ENCODE results near the gene POTEG. TPM values are rescaled to one million over a fixed set of nuclear protein-coding genes. Genes with fewer than 3 reads are reported as not detected.
"Not testable (repeated sequence)": the region's sequence is repeated elsewhere in the genome, so short reads cannot be mapped to it uniquely, and the experiment has no call there.

POTEG gene
- total RNA-seq, 2 experiments from 2014 or later: not detected

DNA sequence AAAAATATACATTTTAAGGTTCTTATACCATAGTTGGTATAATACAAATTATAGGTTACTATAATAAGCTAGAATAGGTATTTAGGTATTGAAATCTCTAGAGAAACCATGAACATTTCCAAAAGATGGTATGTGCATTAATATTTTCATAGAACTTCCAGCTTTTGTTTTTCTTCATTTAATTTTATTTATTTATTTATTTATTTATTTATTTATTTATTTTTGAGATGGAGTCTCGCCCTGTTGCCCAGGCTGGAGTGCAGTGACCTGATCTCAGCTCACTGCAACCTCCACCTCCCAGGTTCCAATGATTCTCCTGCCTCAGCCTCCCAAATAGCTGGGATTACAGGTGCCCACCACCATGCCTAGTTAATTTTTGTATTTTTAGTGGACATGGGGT, 54.0 kb downstream of the POTEG start:
- CTCF ChIA-PET, POLR2A ChIA-PET: not testable (repeated sequence)

DNA sequence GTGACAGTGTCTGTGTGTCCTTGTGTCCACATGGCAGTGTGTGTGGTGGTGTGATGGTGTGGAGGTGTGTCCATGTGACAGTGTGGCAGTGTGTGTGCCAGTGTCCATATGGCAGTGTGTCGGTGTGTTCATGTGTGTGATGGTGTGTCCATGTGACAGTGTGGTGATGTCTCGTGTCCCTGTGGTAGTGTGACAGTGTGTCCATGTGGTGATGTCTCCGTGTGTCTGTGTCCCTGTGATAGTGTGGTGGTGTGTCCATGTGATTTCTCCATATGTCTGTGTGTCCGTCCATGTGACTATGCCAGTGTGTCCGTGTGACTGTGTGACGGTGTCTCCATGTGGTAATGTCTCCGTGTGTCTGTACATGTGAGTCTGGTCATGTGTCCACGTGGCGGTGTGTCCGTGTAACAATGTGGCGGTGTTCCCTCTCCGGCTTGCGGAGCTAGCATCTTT, 59.7 kb downstream of the POTEG start:
- CTCF ChIA-PET, POLR2A ChIA-PET: not testable (repeated sequence)

- CTCF ChIA-PET, POLR2A ChIA-PET: not testable (repeated sequence)
Observed at GRCh38 chr14:19372813-19373500, 61.2 kb downstream of the POTEG start.

GRCh38 chr14:19371767-19372166, 62.4 kb downstream of the POTEG start:
- POLR2A ChIA-PET, CTCF ChIA-PET: not testable (repeated sequence)

GRCh38 chr14:19362803-19363202, 71.3 kb downstream of the POTEG start:
- CTCF ChIA-PET, POLR2A ChIA-PET: not testable (repeated sequence)

- CTCF ChIA-PET, POLR2A ChIA-PET: not testable (repeated sequence)
Observed at GRCh38 chr14:19362323-19362722, 71.8 kb downstream of the POTEG start.

- CTCF ChIA-PET, POLR2A ChIA-PET: not testable (repeated sequence)
Observed at GRCh38 chr14:19361636-19362253, 72.4 kb downstream of the POTEG start.

DNA sequence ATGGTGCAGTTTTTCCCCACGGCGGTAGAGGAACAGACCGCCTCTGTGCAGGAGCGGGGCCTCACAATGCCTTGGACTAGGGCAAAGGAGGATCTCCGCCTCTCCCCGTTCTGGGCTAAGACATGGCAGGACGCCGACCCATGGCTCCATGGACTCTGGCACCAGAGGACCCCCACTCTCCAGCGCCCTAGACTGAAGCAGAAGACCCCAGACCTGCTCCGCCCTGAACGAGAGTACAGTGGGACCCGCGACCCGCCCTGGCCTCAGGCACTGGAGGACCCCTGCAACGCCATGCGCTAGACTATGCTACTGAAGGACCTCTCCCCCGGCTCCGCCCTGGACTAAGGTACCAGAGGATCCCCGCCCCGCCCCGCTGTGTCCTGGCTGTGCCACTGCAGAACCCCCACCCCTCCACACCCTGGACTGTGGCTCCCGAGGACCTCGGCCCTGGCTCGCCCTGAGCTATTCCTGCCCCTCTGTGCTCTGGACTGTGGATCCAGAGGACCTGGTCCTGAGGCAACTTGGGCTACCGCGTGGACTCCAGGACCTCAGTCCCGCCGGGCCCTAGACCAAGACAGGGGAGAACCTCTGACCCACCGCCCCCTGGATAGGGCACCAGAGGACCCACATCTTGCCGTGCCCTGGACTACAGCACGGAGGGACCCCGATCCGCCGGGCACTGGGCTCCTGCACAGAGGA, 73.1 kb downstream of the POTEG start:
- POLR2A ChIA-PET: not testable (repeated sequence)

More for the DNA sequence above, 73.1 kb downstream of the POTEG start:
- CTCF ChIA-PET: not testable (repeated sequence)

Data from activated CD8-positive, alpha-beta memory T cell treated with anti-CD3 and anti-CD28 coated beads for 36 hours (primary cell).